HG02763 (cell line): ENCODE measurements around the gene RFLNA.

Experiments
- ATAC-seq: cut with Tn5 transposase; IDR thresholded peaks from one replicate; pipeline ENCODE4 v1.9.1; 2021; ENCODE audit warnings: mild to moderate bottlenecking, moderate library complexity; ENCODE audit not compliant: unreplicated experiment

Gene RFLNA

DNA sequence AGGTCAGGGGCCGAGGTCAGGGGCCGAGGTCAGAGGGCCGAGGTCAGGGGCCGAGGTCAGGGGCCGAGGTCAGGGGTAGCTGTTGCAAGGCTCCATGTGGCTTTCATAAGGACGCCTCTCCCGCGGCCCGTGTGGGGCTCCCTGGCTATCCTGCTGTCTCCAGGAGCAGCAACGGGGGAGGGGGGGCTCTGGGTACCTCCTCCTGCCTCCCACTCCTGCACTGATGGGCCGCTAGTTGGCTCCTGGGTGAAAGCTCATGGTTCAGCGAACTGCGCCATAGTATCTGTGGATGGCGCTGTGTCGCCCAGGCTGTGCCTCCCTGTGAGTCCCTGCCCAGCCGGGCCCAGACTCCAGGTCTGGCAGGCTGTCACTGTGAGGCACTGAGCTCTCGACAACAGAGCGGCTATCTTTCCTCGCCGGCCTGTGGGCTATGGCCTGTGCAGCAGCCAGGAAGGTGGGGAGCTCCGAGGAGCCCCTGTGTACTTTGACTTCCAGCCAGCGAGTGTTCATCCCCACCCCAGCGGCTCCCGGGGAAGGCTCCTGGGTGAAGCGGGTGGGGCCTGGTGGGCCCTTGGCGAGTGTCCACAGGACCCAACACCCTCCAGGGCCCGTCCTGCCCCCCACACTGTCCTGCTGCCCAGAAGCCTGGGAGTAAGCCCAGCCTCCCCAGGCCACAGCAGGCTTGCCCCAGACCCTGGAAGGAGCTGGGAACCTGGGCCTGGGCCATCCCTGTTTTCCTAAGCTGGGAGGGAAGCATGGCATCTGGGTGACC is 8.1 kb downstream of the RFLNA start:
- ATAC-seq, result no peak

DNA sequence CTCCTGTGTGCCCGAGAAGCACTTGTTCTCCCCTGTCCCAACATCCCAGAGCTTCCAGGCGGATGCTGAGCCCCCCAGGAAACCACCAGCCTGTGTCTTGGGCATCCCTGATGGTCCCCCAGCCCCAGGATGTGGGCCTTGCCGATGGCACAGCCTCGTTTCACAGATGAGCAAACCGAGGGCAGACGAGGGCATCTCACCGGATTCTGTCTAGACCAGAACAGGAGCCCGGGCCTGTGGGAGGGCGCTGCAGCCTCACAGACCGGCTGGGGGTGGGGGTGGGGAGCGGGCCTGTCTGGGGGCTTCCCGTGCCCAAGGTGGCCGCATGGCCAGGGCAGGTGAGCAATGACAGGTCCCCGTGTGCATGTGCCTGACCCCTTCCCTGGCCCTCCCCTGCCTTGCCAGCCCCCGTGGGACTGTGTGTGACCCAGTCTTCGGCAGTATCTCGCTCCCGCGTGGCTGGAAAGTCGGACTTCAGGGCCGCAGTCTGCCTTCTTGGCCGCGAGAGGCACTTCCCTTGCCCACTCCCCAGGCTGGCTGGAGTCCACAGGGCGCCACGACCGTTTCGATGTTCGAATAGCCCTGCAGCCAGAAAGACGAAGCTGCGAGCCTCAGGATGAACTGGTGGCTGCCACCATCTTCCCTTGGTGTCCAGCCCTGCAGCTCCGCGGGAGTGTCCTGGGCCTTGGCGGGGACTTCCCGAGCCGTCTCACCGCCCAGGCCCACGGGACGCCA is 8.9 kb downstream of the RFLNA start:
- ATAC-seq, result no peak

DNA sequence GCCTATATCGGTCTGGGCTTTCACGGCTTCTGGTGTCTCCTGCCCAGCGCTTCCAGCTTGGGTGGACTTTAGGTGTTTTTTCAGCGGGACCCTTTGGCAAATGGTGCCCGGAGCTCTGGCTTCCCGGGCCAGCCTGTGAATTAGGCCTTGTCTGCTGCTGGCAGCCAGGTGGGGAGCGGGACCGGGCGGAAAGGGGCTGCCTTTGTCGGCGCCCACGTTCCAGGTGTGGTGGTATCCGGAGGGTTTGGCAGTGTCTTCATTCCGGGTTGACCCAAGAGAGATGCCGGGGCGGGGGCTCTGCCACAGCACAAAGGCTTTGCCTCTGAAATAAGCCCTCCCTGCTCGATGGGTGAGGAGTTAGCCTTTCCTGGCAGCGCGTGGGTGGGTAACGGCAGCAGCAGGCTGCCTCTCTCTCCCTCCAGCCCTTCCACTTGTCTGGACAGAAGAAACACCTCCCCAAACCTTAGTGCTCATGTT is 9.5 kb downstream of the RFLNA start:
- ATAC-seq, result no peak

DNA sequence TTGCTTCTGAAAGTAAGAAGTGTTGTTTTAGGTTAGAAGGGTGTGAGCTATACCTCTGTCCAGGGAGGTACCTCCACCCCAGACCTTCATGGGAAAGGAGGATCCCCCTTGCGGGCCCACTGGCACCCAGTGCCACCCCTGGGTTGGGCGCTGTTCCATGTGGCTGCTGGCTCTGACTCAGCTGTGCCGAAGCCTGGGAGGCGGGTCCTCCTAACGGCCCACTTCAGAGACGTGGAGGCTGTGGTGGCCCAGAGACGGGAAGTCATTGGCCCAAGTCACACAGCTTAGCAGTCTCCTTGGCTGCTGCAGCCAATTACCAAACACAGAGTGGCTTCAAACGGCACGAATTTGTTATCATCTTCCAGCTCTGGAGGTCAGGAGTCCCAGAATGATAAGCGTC is 10.2 kb downstream of the RFLNA start:
- ATAC-seq, result no peak

DNA sequence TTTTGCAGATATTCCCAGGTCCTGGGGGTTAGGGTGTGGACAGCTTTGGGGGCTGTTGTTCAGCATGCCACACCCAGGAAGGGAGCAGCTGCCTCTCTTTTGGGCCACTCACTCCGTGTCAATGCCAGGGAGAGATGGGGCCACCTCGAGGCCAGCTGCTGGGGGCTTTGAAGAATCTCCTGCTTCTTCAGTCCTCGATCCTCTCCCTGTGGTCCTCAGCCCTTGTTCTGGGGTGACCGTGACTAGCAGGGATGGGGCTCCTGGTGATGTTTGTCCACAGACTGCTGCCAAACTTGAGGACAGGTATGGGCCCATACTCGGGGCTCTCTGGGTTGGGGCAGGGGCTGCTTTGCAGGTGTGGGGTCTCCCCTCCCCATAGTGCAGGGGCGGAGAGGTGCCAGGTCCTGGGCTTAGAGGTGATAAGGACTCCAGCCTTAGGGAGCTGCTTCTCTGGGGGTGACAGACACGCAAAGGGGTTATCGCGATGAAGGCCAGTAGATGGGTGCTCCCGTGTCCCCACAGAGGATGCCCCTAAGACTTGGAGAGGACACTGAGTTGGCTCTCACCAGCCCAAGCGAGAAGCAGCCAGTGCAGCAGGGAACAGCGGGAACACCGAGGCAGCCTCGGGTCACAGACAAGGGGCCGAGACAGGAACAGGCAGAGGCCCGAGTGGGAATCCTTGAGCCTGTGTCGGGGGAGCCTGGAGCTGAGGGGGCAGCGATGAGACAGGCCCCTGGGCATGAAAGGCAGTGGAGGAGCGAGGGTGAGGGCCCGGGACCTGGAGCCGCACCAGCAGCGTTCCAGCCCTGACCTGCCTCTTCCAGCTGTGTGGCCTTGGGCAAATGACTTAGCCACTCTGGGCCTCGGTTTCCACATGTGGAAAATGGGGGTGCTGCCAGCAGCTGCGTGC is 11.1 kb downstream of the RFLNA start:
- no peak for ATAC-seq

DNA sequence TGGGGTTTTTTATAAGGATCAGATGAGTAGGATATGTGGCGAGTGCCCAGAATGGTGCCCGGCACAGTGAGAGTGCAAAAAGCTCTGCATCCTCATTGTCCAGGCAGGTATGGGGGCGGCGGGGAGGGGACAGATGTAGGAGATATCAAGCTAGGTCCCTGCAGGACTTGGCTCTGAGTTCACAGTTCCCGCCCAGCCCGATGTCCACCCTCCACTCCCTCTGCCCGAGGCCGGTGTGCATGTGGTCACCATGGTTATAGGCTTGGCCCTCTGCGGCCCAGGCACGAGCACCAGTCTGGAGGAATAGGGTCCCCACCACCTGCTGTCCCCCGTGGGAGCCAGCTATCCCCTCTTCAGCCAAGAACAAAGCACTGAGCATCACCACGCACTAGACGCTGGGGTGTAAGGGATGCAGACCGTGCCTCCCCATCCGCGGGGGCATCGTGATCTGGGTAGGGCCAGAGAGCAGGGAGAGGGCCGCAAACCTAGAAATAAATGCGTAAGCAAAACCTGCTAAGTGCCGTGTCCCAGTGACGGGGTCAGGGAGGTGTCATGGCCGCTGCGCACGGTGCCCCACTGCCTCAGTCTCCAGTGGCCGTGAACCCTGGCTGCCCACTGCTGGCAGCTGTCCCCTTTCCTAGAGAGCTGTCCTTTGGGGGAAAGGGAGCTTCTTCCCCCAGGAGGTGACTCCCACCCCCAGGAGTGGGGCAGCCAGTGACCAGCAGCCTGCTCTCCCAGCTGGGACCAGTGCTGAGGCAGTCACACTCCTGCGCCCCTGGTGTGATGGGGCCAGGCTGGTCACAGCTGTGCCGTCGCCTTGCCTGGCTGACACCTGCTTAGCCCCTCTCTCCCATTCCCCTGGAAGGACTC is 12.0 kb downstream of the RFLNA start:
- ATAC-seq, result no peak

DNA sequence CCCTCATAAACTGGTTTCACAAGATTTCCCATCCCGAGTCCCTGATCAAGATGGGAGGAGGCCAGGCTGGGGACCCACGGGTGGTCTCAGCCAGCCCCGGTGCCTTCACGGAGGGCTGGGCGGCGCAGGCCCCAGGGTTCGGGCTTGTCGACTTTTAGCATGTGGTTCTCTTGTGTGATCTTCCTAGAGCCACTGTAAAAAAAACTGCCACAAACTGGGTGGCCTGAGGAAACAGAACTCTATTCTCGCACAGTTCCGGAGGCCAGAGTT is 12.6 kb downstream of the RFLNA start:
- no peak for ATAC-seq

DNA sequence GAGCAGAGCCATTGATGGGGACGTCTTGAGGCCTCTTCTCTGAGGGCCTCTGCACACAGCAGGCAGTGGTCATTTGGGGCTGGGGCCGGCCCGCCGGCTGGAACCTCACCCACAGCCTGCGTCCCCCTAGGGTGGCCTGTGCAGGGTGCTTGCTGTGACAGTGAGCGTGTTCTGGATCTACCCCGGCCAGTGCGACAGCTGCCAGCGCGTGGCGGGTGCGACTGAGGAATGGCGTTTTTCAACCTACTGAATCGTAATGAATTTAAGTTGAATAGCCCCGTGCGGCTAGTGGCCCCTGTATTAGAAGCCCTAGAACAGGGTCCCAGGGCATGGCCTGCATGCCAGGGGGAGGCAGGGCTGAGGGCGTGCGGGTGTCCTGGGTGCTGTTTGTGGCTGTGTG is 13.8 kb downstream of the RFLNA start:
- ATAC-seq, result no peak

DNA sequence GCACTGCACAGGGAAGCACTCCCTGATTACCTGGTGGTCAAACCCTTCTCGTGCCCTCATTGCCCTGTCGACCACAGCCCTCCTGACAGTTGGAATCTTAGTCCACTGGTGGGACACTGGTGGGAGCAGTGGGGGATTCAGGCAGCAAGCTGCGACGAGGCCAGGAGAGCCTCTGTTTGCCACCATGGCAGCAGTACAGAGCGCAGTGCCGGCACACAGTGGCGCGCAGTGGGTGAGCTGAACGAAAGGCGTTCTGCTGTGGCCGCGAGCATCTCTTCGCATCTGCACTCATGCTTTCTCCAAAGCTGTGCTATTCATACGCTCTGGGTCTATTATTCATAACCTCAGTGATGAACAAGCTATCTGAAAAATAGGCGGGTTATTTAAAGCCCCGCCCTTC is 14.3 kb downstream of the RFLNA start:
- no peak for ATAC-seq

DNA sequence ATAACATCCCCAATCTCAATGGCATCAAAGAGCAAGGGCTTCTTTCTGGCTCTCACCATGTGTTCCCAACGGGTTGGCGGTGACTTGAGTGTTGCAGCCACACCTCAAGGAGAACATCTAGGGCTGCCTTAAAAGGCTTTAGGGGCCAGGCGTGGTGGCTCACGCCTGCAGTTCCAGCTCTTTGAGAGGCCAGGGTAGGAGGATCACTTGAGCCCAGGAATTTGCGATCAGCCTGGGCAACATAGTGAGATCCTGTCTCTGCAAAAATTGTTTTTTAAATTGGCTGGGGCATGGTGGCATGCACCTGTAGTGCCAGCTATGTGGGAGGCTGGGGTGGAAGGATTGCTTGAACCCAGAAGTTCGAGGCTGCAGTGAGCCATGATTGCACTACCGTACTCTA is 14.9 kb downstream of the RFLNA start:
- no peak for ATAC-seq

DNA sequence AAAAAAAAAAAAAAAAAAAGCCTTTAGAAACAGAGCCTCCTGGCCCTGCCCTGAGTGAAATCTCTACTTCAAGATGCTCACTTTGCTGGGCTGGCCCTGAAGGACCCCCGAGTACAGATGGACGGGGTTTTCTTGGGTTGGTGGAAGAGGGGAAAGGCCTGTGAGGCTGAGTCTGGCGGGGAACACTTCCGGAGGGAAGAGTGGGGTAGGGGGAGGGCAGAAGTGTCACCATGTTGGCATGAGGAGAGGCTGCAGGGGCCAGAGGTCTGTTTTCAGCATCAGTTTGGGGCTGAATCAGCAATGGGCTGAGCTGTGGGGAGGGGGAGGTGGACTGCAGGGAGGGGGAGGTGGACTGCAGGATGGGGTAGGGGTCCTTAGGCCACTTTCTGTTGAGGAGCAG is 15.3 kb downstream of the RFLNA start:
- no peak for ATAC-seq

DNA sequence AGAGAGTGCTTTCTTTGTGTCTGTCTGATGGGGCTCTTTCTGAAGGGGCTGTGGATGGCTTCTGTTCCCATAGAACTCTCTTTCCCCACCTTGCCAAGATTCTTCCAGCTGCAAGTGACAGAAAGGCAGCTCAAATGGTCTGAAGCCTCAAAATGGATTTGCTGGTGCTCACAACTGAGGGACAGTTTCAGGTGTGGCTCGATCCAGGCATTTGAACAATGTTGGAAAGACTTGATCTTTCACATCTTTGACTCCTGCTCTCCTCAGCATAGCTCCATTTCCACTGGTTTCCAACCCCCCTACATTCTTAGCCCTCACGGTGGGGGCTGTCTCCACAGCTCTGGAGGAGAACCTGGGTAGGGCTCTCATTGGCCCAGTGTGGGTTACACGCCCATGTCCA is 15.9 kb downstream of the RFLNA start:
- ATAC-seq, result no peak

DNA sequence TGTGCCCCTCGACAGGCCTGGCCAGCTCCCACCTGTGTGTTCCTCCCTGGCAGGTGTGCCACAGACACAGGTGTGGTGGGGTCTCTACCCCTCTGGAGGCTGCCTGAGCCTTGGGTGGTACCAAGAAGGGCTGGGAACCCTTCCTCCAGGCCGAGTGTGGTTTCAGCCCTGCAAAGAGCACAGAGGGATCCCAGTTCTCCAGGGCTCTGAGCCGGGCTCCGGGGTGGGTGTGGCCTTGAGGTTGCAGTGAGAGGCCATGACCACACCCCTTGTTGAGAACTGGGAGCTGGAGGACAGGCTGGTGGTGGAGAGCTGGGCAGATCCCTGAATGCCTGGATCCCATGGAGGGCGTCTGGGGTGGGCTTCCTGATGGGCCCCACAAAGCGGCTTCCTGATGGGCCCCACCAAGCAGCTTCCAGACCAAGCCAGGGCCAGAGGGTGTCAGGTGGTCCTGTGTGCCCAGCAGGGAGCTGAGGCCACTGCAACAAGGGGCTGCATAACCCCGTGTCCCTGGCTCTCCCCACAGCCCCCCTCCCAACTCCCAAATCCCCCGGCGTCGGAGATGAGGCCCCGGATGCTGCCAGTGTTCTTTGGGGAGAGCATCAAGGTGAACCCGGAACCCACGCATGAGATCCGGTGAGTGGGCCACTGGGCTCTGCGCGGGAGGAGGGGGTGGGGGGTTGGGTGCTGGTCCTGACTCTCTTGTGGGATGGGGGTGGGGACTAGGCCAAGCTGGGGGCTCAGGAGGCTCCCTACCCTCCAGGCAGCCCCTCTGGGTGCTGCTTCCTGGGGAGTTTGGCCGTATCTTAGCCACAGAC is 16.6 kb downstream of the RFLNA start:
- ATAC-seq, result no peak

DNA sequence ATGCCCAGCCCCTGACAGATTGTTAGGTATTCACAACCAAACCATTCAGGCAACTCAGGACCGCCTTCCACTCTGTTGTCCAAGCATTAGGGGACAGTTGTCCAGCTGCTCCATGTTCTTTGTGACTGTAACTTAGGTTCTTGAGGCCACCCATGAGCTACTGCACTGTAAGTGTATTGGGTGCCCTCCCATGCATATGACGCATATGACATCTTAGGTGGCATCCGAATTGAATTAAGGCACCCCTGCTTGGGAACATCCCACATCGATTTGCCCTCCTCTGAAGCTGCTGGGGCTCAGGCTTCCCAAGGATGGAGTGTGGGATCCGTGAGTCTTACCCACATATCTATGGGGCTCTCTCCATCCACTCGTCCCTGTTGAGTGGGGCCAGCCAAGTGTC is 17.7 kb downstream of the RFLNA start:
- no peak for ATAC-seq

DNA sequence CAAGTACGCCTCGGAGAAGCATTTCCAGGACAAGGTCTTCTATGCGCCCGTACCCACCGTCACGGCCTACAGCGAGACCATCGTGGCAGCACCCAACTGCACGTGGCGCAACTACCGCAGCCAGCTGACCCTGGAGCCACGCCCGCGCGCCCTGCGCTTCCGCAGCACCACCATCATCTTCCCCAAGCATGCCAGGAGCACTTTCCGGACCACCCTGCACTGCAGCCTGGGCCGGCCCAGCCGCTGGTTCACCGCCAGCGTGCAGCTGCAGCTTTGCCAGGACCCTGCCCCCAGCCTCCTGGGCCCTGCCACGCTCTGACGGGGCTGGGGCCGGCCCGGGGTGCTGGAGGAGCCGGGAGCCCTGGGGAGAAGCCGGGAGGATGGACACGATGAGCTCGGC is 19.3 kb downstream of the RFLNA start:
- no peak for ATAC-seq

DNA sequence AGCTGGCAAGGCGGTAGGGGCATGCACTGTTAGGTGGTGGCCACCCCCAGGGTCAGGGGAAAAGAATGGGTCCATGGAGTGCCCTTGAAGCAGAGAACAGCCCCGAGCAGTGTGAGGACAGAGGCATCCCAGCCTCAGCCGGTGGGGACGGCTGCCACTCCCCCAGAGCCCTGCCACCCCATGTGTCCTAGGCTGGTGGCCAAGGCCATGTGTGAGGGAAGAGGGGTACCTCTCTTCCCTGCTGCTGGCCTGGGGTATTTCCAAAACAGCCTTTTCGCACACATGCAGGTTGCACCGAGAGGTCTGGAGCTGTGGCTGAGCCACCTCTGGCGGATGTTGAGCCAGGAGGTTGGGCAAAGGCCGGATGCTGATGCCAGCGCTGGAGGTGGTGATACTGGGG is 19.9 kb downstream of the RFLNA start:
- ATAC-seq, result no peak

DNA sequence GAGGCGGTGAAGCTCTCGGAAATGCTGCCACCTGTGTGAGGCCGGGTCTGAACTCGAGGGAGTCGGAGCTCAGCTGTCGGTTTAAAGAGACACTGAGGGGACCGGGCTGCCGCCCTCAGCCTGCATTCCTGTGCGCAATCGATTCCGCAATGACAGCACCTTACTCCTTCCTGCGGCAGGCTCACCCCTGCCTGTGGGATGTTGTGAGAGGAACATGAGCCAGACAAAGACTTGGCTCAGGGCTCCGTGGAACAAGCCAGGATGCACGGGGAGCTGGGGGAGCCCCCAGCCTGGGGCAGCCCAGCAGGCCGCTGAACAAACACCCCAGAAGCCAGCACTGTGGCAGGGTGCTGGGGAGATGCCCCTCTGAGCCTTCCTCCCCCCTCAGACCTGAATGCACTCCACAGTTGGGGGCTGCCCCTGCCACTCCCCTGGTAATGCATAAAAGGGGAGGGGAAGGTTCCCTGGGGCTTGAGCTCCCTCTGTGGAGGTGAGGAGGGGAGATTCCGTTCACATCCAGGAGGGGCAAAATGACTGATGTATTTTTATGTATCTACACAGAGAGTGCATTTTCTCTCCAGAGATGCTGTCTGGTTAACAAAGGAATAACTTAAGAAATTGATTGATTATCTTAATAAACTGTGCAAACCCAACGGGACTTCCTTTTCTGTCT is 20.6 kb downstream of the RFLNA start:
- ATAC-seq, result no peak

DNA sequence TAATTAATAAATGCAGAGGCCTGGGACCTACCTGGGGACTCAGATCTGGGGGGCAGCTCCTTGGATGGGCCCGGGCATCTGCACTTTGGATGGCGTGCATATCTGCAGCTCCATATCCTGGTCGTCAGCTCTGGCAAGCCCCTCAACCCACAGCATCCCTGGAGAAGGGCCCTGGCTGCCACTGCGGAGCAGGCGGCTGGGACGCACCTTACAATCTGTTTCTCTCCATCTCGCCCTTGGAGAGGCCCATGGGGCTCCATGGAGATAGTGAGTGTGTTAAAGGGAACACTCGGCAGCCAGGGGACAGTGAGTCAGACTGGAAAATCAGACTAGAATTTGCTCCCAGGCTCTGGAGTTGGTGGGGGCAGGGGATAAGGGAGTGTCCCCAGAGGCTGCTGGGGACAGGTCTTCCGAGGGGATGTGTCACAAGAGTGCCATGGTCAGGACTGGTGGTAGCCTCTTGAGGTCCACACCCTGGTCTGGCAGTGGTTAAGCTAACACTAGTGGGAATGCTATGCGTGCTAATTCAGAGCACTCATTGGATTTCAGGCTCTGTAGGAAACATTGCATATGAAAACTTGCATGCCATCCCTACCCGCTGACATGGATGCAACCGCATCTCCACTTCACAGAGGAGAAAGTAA is 21.5 kb downstream of the RFLNA start:
- no peak for ATAC-seq

DNA sequence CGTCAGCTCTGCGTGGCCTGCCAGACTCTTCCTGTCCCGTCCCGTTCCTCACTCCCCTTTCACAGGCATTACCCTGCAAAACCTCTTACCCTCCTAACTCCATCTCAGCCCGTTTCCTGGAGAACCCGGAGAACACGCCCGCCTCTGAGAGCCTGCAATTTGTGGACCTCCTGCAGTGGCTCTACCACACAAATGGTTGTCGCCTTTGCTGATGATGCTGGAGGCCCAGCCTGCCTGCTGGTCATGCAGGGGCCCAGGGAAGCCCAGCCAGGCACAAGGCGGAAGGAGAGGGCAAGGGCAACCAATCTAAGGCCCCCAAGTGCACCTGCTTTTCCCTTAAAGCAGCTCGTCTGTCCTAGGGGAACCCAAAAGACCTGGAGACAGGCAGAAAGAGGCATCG is 22.5 kb downstream of the RFLNA start:
- ATAC-seq, result no peak
